HG03565 (cell line): ENCODE results near the gene RAB28.

ENCODE experiments used
- ATAC-seq: cut with Tn5 transposase; IDR thresholded peaks from one replicate; pipeline ENCODE4 v1.9.1; 2021; ENCODE audit warnings: mild to moderate bottlenecking, moderate library complexity; ENCODE audit not compliant: unreplicated experiment

Gene RAB28

GRCh38 chr4:13323921-13324320 is 160.2 kb downstream of the RAB28 start:
- no peak for ATAC-seq

DNA sequence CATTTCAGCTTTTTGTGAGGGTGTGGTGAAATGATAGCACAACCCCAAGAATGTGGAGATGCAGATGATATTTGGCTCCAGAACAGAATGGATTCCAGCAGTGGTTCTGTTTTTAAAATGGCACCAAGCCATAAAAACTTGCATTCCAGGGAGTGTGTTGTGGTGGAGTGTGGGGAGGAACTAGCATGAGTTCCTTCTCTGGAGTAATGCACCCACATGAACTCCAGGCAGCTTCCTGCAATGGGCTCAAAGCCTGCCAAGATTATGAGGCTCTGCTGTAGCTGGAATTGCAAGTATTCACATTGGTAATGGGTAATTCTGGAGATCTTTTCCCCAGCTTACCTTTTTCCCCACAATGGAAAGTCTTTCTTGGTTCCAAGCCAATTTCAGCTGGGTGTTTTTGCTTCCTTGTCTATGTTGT is 161.4 kb downstream of the RAB28 start:
- no peak for ATAC-seq
